ENCODE results near the gene TXLNB.
A peak's percentile ranks its signal among the peaks of the same experiment; 100 is the strongest.

TXLNB gene

DNA sequence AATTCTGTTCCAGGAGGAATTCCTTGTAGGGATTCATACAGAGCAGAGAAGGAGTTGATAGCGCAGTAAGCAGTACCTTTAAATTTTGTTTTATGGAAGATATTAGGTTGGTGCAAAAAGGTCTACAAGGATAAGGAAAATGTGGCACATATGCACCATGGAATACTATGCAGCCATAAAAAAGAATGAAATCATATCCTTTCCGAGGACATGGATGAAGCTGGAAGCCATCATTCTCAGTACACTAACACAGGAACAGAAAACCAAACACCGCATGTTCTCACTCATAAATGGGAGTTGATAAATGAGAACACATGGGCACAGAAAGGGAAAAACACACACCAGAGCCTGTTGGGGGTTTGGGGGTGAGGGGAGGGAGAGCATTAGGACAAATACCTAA, 37.4 kb upstream of the TXLNB start:
- Histone ChIP-seq H3K36me3 (no peaks in the 10 kb centered on the region), H3K9me3 (no peaks in the 10 kb centered on the region), H3K27ac (no peak overlapping the region), H3K4me1 (peaks cover 0 to 6% (median 0%) of the 10 kb centered on the region in 4 donors), H3K27me3 (no peaks in the 10 kb centered on the region), H3K4me3 (no peak overlapping the region)
- TF ChIP-seq, protein P1, sequence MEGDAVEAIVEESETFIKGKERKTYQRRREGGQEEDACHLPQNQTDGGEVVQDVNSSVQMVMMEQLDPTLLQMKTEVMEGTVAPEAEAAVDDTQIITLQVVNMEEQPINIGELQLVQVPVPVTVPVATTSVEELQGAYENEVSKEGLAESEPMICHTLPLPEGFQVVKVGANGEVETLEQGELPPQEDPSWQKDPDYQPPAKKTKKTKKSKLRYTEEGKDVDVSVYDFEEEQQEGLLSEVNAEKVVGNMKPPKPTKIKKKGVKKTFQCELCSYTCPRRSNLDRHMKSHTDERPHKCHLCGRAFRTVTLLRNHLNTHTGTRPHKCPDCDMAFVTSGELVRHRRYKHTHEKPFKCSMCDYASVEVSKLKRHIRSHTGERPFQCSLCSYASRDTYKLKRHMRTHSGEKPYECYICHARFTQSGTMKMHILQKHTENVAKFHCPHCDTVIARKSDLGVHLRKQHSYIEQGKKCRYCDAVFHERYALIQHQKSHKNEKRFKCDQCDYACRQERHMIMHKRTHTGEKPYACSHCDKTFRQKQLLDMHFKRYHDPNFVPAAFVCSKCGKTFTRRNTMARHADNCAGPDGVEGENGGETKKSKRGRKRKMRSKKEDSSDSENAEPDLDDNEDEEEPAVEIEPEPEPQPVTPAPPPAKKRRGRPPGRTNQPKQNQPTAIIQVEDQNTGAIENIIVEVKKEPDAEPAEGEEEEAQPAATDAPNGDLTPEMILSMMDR (IDR thresholded peaks at IDR 0.05) = no peak
- intact Hi-C loops (cut with DNase I; ENCODE audit: low total_unique reads) = no loop called here
- no peak for DNase-seq

DNA sequence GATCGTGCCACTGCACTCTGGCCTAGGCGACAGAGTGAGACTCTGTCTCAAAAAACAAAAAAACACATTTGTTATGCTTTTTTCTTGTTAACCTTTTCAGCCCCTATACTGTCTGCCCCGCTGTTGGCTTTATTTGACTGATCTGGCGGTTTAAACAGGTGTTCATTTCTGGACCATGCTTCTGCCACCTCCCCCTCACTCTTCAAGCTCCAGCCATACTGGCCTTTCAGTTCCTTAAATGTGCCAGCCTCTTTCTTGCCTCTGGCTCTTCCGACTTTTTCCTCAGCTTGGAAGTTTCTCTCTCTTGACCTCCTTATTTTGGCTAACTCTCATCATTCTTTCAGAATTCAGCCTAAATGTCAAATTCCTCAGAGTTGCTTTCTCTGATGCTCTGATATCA, 35.2 kb upstream of the TXLNB start:
- Histone ChIP-seq H3K4me3 (no peak overlapping the region), H3K9me3 (no peaks in the 10 kb centered on the region), H3K27me3 (no peaks in the 10 kb centered on the region), H3K27ac (no peak overlapping the region), H3K36me3 (no peaks in the 10 kb centered on the region), H3K4me1 (no peaks in the 10 kb centered on the region)
- TF ChIP-seq, protein P1 (IDR thresholded peaks at IDR 0.05) = no peak
- DNase-seq = no peak
- intact Hi-C loops (cut with DNase I; ENCODE audit: low total_unique reads) = no loop called here

DNA sequence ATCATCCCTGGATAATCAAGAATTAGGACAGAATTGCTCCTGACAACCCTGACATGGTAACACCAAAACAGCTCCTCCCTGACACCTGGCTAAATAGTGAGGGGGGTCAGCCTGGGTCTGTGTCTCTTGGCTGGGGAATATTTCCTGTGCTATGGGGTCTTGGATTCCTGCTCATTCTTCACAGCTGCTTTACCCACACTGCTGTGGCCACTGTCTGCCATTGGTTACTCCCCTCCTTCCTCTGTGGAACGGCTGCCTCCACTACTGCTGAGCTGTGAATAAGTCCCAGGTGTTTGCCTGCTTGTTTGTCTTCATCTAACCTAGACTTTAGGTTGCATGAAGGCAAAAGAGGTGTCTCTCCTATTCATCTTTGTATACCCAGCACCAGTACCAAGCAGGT, 33.9 kb upstream of the TXLNB start:
- H3K4me3 ChIP-seq = no peak overlapping the region
- no peak for DNase-seq
- H3K9me3 ChIP-seq = no peaks in the 10 kb centered on the region
- H3K27ac ChIP-seq = no peak overlapping the region
- no peaks in the 10 kb centered on the region for H3K27me3 ChIP-seq
- TF ChIP-seq, protein P1 (IDR thresholded peaks at IDR 0.05) = no peak
- no peaks in the 10 kb centered on the region for H3K36me3 ChIP-seq
- H3K4me1 ChIP-seq = no peaks in the 10 kb centered on the region
- intact Hi-C loops (cut with DNase I; ENCODE audit: low total_unique reads) = no loop called here

DNA sequence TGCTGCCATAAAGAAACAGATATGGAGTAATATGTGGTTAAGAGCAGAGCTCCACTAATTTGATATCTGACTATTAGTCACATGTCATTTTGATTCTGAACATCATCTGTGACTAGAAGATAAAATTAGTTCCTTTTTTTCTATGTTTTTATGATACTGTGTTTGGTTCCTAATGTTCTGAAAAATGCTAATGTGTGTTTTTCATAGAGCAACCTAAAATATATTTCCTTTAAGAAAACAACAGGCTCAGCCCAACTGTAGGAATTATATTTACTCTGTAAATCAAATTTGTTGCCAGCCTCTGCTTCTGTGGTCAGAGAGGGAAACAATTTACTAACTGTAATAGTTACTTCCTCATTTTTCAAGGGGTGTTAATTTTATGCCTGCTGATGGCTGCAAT, 33.3 kb upstream of the TXLNB start:
- Histone ChIP-seq H3K4me1 (no peaks in the 10 kb centered on the region), H3K4me3 (no peak overlapping the region), H3K27ac (no peak overlapping the region), H3K27me3 (no peaks in the 10 kb centered on the region), H3K9me3 (no peaks in the 10 kb centered on the region), H3K36me3 (no peaks in the 10 kb centered on the region)
- intact Hi-C loops (cut with DNase I; ENCODE audit: low total_unique reads) = no loop called here
- TF ChIP-seq, protein P1 (IDR thresholded peaks at IDR 0.05) = no peak
- DNase-seq = no peak

DNA sequence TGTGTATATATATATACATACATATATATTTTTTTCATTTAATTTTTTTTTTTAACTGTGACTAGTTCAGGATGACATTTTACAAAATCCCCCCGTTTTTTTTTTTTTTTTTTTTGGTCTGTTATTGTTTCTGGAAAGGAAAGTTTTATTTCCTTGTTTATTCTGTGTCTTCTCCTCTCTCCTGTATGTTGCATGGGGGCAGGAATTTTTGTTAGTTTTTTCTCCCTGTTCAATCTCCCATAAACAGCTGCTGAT, 32.4 kb upstream of the TXLNB start:
- Histone ChIP-seq H3K27ac (no peak overlapping the region), H3K27me3 (no peaks in the 10 kb centered on the region), H3K4me1 (no peaks in the 10 kb centered on the region), H3K36me3 (no peaks in the 10 kb centered on the region), H3K4me3 (no peak overlapping the region), H3K9me3 (no peaks in the 10 kb centered on the region)
- intact Hi-C loops (cut with DNase I; ENCODE audit: low total_unique reads) = no loop called here
- TF ChIP-seq, protein P1 (IDR thresholded peaks at IDR 0.05) = no peak
- no peak for DNase-seq

DNA sequence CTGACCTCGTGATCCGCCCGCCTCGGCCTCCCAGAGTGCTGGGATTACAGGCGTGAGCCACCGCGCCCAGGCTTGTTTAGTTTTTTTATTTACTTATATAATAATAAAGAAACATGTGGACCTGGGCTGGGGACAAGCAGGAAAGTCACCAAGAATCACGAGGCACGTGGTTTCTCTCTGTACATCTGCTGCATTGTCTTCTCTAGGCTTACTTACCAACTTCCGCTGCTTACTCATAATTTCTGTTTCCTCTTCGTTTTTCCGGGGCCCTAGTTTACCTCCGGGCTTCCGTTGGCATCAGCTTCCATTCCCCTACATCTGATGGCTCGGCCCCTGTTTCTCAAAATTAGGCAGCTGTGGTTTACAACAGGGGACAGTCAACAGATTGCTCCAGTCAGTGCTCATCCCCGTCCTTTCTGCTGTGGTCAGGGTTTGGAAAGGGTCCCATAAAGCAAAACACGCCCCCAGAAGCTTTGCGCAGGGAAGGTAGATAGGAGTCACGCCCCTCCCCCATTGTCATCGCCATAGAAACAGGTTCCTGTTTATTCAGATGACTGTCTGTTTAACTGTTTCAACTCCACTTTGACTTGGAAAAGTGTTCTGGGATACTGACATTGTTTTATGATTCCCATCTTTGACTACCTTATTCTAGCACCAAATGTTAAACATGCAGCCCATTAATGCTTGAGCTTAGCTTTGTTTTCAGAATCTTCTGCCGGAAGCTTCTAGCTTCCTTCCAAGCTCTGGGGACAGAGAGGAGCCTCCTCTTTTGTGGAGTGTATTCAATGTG, 31.9 kb upstream of the TXLNB start:
- Histone ChIP-seq H3K4me1 (no peaks in the 10 kb centered on the region), H3K36me3 (no peaks in the 10 kb centered on the region), H3K27ac (no peak overlapping the region), H3K27me3 (no peaks in the 10 kb centered on the region), H3K9me3 (no peaks in the 10 kb centered on the region), H3K4me3 (no peak overlapping the region)
- peak; percentile 66 to 72 for DNase-seq
- intact Hi-C loops (cut with DNase I; ENCODE audit: low total_unique reads) = no loop called here
- TF ChIP-seq, protein P1 (IDR thresholded peaks at IDR 0.05) = no peak
